ENCODE data around the gene MALT1.

MALT1 gene

DNA sequence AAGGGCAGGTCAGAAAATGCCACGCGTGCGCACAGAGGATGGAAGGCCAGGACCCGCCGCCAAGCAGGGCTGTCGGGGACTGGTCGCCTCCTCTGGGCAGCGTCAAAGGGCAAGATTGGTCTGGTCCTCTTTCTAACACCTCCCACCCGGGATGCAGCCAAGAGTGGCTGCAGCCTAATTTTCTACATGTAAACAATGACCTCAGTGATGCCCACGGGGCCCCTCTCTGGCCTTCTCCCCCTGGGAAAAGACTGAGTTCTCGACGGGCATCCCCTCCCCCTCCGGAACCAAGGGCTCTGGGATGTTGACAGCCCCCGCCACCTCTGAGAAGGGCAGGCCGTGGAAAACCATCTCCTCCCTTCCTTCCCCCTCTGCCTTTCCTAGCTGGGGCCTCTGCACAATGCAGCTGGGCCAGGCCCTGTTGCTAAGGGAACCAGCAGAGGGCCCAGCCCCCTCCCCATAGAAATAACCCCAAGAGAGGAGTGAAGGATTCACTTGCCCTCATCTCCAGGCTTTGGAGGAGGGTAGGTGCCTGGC is 113.4 kb downstream of the MALT1 start:
- Histone ChIP-seq H4K20me1 (ENCODE audit: insufficient read depth, low read length) (no peaks in the 10 kb centered on the region), H3K79me2 (ENCODE audit: low read length) (no peaks in the 10 kb centered on the region), H3K4me1 (ENCODE audit: low read length) (peaks cover 25% of the 10 kb centered on the region), H2AFZ (ENCODE audit: low read depth, low read length) (peak overlapping the region; percentile 17; the same call in 1 of the 2 replicates), H3K27ac (ENCODE audit: low read length) (no peak overlapping the region), H3K9ac (ENCODE audit: low read length) (no peak overlapping the region), H3K4me3 (ENCODE audit: low read length) (no peak overlapping the region), H3K36me3 (replicated peaks; ENCODE audit: low read depth, low read length) (no peaks in the 10 kb centered on the region), H3K4me2 (ENCODE audit: low read length) (no peak overlapping the region), H3K9me3 (ENCODE audit: insufficient read depth, low read length) (no peaks in the 10 kb centered on the region), H3K27me3 (ENCODE audit: low read depth, low read length) (no peaks in the 10 kb centered on the region)
- TF ChIP-seq, protein P1, sequence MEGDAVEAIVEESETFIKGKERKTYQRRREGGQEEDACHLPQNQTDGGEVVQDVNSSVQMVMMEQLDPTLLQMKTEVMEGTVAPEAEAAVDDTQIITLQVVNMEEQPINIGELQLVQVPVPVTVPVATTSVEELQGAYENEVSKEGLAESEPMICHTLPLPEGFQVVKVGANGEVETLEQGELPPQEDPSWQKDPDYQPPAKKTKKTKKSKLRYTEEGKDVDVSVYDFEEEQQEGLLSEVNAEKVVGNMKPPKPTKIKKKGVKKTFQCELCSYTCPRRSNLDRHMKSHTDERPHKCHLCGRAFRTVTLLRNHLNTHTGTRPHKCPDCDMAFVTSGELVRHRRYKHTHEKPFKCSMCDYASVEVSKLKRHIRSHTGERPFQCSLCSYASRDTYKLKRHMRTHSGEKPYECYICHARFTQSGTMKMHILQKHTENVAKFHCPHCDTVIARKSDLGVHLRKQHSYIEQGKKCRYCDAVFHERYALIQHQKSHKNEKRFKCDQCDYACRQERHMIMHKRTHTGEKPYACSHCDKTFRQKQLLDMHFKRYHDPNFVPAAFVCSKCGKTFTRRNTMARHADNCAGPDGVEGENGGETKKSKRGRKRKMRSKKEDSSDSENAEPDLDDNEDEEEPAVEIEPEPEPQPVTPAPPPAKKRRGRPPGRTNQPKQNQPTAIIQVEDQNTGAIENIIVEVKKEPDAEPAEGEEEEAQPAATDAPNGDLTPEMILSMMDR (IDR thresholded peaks at IDR 0.05; ENCODE audit: low read depth, low read length) = 0 out of 2 replicates have a peak, but pooled peaks have one; percentile 11
- TF ChIP-seq EZH2phosphoT487 (IDR thresholded peaks at IDR 0.05; ENCODE audit: low read depth) = no peak

- Histone ChIP-seq H3K27me3 (ENCODE audit: low read depth, low read length) (no peaks in the 10 kb centered on the region), H3K27ac (ENCODE audit: low read length) (no peak overlapping the region), H3K4me1 (ENCODE audit: low read length) (peaks cover 25% of the 10 kb centered on the region), H2AFZ (ENCODE audit: low read depth, low read length) (peak overlapping the region; percentile 17; the same call in 1 of the 2 replicates), H3K79me2 (ENCODE audit: low read length) (no peaks in the 10 kb centered on the region), H4K20me1 (ENCODE audit: insufficient read depth, low read length) (no peaks in the 10 kb centered on the region), H3K4me2 (ENCODE audit: low read length) (no peak overlapping the region), H3K9me3 (ENCODE audit: insufficient read depth, low read length) (no peaks in the 10 kb centered on the region), H3K36me3 (replicated peaks; ENCODE audit: low read depth, low read length) (no peaks in the 10 kb centered on the region), H3K4me3 (ENCODE audit: low read length) (no peak overlapping the region), H3K9ac (ENCODE audit: low read length) (no peak overlapping the region)
- TF ChIP-seq EZH2phosphoT487 (IDR thresholded peaks at IDR 0.05; ENCODE audit: low read depth) = no peak
- TF ChIP-seq, protein P1 (IDR thresholded peaks at IDR 0.05; ENCODE audit: low read depth, low read length) = no peak
Observed at GRCh38 chr18:58785171-58785805, 114.0 kb downstream of the MALT1 start.

- H3K9ac ChIP-seq (ENCODE audit: low read length) = no peak overlapping the region
- no peaks in the 10 kb centered on the region for H3K36me3 ChIP-seq (replicated peaks; ENCODE audit: low read depth, low read length)
- H3K79me2 ChIP-seq (ENCODE audit: low read length) = no peaks in the 10 kb centered on the region
- no peaks in the 10 kb centered on the region for H4K20me1 ChIP-seq (ENCODE audit: insufficient read depth, low read length)
- peaks cover 25% of the 10 kb centered on the region for H3K4me1 ChIP-seq (ENCODE audit: low read length)
- no peak for TF ChIP-seq EZH2phosphoT487 (IDR thresholded peaks at IDR 0.05; ENCODE audit: low read depth)
- TF ChIP-seq, protein P1 (IDR thresholded peaks at IDR 0.05; ENCODE audit: low read depth, low read length) = no peak
- H3K4me2 ChIP-seq (ENCODE audit: low read length) = no peak overlapping the region
- no peak overlapping the region for H3K27ac ChIP-seq (ENCODE audit: low read length)
- H3K27me3 ChIP-seq (ENCODE audit: low read depth, low read length) = no peaks in the 10 kb centered on the region
- H3K4me3 ChIP-seq (ENCODE audit: low read length) = no peak overlapping the region
- H2AFZ ChIP-seq (ENCODE audit: low read depth, low read length) = no peak overlapping the region
- no peaks in the 10 kb centered on the region for H3K9me3 ChIP-seq (ENCODE audit: insufficient read depth, low read length)
Observed at GRCh38 chr18:58785870-58786269, 114.6 kb downstream of the MALT1 start.

- no peak overlapping the region for H2AFZ ChIP-seq (ENCODE audit: low read depth, low read length)
- no peaks in the 10 kb centered on the region for H3K9me3 ChIP-seq (ENCODE audit: insufficient read depth, low read length)
- TF ChIP-seq, protein P1 (IDR thresholded peaks at IDR 0.05; ENCODE audit: low read depth, low read length) = 0 out of 2 replicates have a peak, but pooled peaks have one; percentile 10
- TF ChIP-seq EZH2phosphoT487 (IDR thresholded peaks at IDR 0.05; ENCODE audit: low read depth) = no peak
- H3K4me2 ChIP-seq (ENCODE audit: low read length) = no peak overlapping the region
- H3K27ac ChIP-seq (ENCODE audit: low read length) = no peak overlapping the region
- no peak overlapping the region for H3K4me3 ChIP-seq (ENCODE audit: low read length)
- H3K9ac ChIP-seq (ENCODE audit: low read length) = no peak overlapping the region
- H3K79me2 ChIP-seq (ENCODE audit: low read length) = no peaks in the 10 kb centered on the region
- no peaks in the 10 kb centered on the region for H4K20me1 ChIP-seq (ENCODE audit: insufficient read depth, low read length)
- no peaks in the 10 kb centered on the region for H3K36me3 ChIP-seq (replicated peaks; ENCODE audit: low read depth, low read length)
- H3K27me3 ChIP-seq (ENCODE audit: low read depth, low read length) = no peaks in the 10 kb centered on the region
- peaks cover 34% of the 10 kb centered on the region for H3K4me1 ChIP-seq (ENCODE audit: low read length)
Observed at GRCh38 chr18:58787536-58788149, 116.4 kb downstream of the MALT1 start.

Data from OCI-LY3 (cell line).